GM12878 (cell line): ENCODE data around the gene PLPPR1. TPM values are rescaled to one million over a fixed set of nuclear protein-coding genes. Genes with fewer than 3 reads are reported as not detected.

Experiments
- ATAC-seq: fragments of 200-7000 bp; cut with Tn5 transposase; 3 replicates; pipeline ENCODE4 v1.9.1; 2020; ENCODE audit warnings: mild to moderate bottlenecking, moderate library complexity
- BruUV-seq: library from RNA; stranded (reverse); fragments of 400-500 nt; replicated peaks from 2 replicates; lab custom pipeline; 2021; lab: Mats Ljungman, UMichigan
- CTCF ChIA-PET: fragments of 300-600 bp; sonication (Branson Sonifier 250); formaldehyde crosslinking; extraction: SDS; loops from one replicate; lab custom pipeline; 2021; ENCODE audit warnings: inconsistent platforms; lab: Yijun Ruan, JAX
- POLR2A ChIA-PET: fragments of 350-600 bp; formaldehyde crosslinking; extraction: SDS; loops from one replicate; lab custom pipeline; 2021; ENCODE audit warnings: inconsistent platforms; lab: Charles Lee
- RAD21 ChIA-PET: fragments of 300-600 bp; sonication (Branson Sonifier 250); formaldehyde crosslinking; loops from one replicate; lab custom pipeline; 2023; ENCODE audit warnings: antibody characterized with exemption; ENCODE audit not compliant: unreplicated experiment; lab: Charles Lee
- SMC1A ChIA-PET: fragments of 300-600 bp; sonication (Branson Sonifier 250); formaldehyde crosslinking; loops from one replicate; lab custom pipeline; 2023; ENCODE audit not compliant: unreplicated experiment, uncharacterized antibody; lab: Charles Lee
- DNase-seq: peaks from one replicate; pipeline ENCODE4 v3.0.0-alpha.2; 2011; ENCODE audit warnings: low read depth, low spot score
- FAIRE-seq: peaks from 3 replicates; lab custom pipeline; 2011; peaks lifted over from hg19 to GRCh38; lab: Jason Lieb, UNC
- H2AFZ ChIP-seq: 2 replicates; pipeline ENCODE4 v1.6.0; 2011; ENCODE audit warnings: low read depth, low read length, control low read depth; ENCODE audit not compliant: control insufficient read depth
- H3K27ac ChIP-seq: 2 replicates; pipeline ENCODE4 v1.5.1; 2011; ENCODE audit warnings: control low read depth; ENCODE audit not compliant: control insufficient read depth, insufficient read depth
- H3K27me3 ChIP-seq, 2 experiments: replicated peaks in 1 of 2; 2 replicates each; pipeline versions ENCODE4 v1.6.0 to v1.6.1; 2011; ENCODE audit warnings: low read length in 1 of 2; ENCODE audit not compliant: control insufficient read depth in 2 of 2, insufficient read depth in 2 of 2
- H3K36me3 ChIP-seq, 2 experiments: 2 replicates each; pipeline ENCODE4 v1.5.1; 2011; ENCODE audit warnings: low read length in 1 of 2; ENCODE audit not compliant: control insufficient read depth in 2 of 2, insufficient read depth in 2 of 2
- H3K4me1 ChIP-seq: 2 replicates; pipeline ENCODE4 v1.6.1; 2011; ENCODE audit warnings: mild to moderate bottlenecking, low read length, moderate library complexity, mixed read lengths; ENCODE audit not compliant: control insufficient read depth, insufficient read depth
- H3K4me2 ChIP-seq: 2 replicates; pipeline ENCODE4 v1.6.0; 2011; ENCODE audit warnings: control low read depth; ENCODE audit not compliant: control insufficient read depth, insufficient read depth
- H3K4me3 ChIP-seq: fragments of 200-600 bp; sonication (generic); 2 replicates; pipeline ENCODE4 v1.5.1; 2016
- H3K79me2 ChIP-seq: 2 replicates; pipeline ENCODE4 v1.6.0; 2011; ENCODE audit warnings: low read length; ENCODE audit not compliant: control insufficient read depth, insufficient read depth
- H3K9ac ChIP-seq: 2 replicates; pipeline ENCODE4 v1.8.0; 2011; ENCODE audit warnings: low read length, control low read depth, mixed read lengths; ENCODE audit not compliant: control insufficient read depth, insufficient read depth
- H3K9me3 ChIP-seq: replicated peaks from 3 replicates; pipeline ENCODE4 v1.5.1; 2011; ENCODE audit warnings: mild to moderate bottlenecking, low read length; ENCODE audit not compliant: control insufficient read depth, insufficient read depth
- H4K20me1 ChIP-seq: 2 replicates; pipeline ENCODE4 v1.6.0; 2011; ENCODE audit not compliant: control insufficient read depth, insufficient read depth
- BRCA1 ChIP-seq: IDR thresholded peaks from 2 replicates; pipeline ENCODE4 v1.6.1; 2011; ENCODE audit warnings: low read depth, low read length, improper control_type of control experiment
- PAX8 ChIP-seq: fragments of 450-650 bp; IDR thresholded peaks from 2 replicates; pipeline ENCODE4 v1.6.1; 2017; ENCODE audit warnings: mild to moderate bottlenecking, moderate library complexity
- SP1 ChIP-seq: IDR thresholded peaks from one replicate; pipeline ENCODE4 v1.6.1; 2011; ENCODE audit warnings: low read depth, low read length
- SREBF2 ChIP-seq: IDR thresholded peaks from 2 replicates; pipeline ENCODE4 v1.6.1; 2012; ENCODE audit warnings: mild to moderate bottlenecking, low read length
- WGBS: methylation state at CpG from one replicate; pipeline ENCODE4 v1.1.6; 2016; ENCODE audit warnings: low lambda C conversion rate; ENCODE audit not compliant: insufficient replicate concordance, insufficient coverage; ENCODE audit errors: missing lambda C conversion rate; 5-methylcytosine and 5-hydroxymethylcytosine counted together
- in situ Hi-C: fragments of 300-500 bp; cut with MboI; formaldehyde crosslinking; loops from 9 replicates; pipeline ENCODE4 v1.14.3; 2018; ENCODE audit warnings: mixed read lengths
- intact Hi-C: fragments of 100-400 bp; cut with micrococcal nuclease; formaldehyde crosslinking; loops from one replicate; pipeline ENCODE4 v1.14.2; 2022; ENCODE audit not compliant: unreplicated experiment
- polyA plus RNA-seq, 11 experiments: library from polyadenylated mRNA; depleted of rRNA in 4 of 11; unstranded in 6 of 11; stranded (reverse) in 5 of 11; fragments of >200 nt; fragmentation: Nextera tagmentation in 4 of 11; fragmentation: Illumina TruSeq in 1 of 11; extraction: Ambion mirVana in 4 of 11; extraction: Trizol in 1 of 11; gene quantifications; 1 replicate in 1 of 11; 2 replicates in 10 of 11; pipeline versions ENCODE4 v1.2.1 to v1.2.3, GENCODE V29; 2011 to 2016; ENCODE audit warnings: inconsistent platforms in 2 of 11, missing spikeins in 2 of 11, low read depth in 1 of 11
- total RNA-seq, 4 experiments: library from RNA; depleted of rRNA in 3 of 4; stranded (reverse); fragments of >200 nt in 3 of 4; fragmentation: Illumina TruSeq in 1 of 4; extraction: Trizol in 1 of 4; gene quantifications; 2 replicates each; pipeline versions ENCODE4 v1.2.1 to v1.2.3, GENCODE V29; 2013 to 2021
- TF ChIP-seq, protein P1 (sequence below): IDR thresholded peaks from 2 replicates; pipeline ENCODE4 v1.6.1; 2012; ENCODE audit warnings: mild to moderate bottlenecking, low read depth, low read length

The PLPPR1 gene
- total and polyA plus RNA-seq, 10 of the 15 experiments (the other 5 are each of a cell fraction or from before 2014, with no cell fraction given): 0.69 TPM; not detected in 9

DNA sequence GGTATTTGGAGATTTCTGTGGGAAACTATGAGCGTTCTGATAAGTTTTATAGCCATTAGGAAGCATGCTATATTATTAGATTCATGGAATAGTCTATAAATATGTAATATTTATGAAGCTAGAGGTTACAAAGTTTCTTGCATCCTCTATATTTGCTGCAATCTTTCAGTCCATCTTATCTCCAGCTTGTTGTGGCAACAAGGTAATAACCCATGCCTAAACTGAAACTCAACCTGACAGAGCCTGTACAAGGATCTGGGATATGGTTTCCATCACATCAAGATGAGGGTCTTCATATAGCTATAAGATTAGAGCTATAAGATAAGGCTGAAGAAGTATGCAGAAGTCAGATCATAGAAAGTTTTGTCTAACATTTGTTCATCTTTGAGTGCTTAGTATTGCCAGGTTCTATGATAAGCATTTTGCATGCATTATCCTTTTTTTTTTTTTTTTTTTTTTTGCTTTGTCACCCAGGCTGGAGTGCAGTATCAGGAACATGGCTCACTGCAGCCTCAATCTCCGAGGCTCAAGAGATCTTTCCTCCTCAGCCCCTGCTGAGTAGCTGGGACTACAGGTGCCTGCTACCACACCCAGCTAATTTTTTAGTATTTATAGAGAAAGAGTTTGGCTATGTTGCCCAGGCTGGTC lies 341.5 kb downstream of the PLPPR1 start:
- no peak for FAIRE-seq

DNA sequence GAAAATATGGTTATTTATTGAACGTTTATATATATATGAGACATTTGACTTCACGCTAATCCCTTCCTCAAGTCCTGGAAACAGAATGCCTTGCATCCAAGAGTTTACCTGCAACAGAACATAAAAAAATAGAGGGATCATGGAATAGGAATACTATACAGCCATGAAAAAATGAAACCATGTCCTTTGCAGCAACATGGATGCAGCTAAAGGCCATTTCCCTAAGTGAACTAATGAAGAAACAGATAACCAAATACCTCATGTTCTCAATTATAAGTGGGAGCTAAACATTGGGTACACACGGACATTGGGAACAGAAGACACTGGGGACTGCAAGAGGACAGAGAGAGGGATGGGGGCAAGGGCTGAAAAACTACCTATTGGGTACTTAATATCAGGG lies 343.3 kb downstream of the PLPPR1 start:
- Histone ChIP-seq H3K4me2 (no peak overlapping the region), H3K9ac (no peak overlapping the region), H2AFZ (no peak overlapping the region), H4K20me1 (no peaks in the 10 kb centered on the region), H3K9me3 (no peaks in the 10 kb centered on the region), H3K27ac (no peak overlapping the region), H3K79me2 (no peaks in the 10 kb centered on the region), H3K4me1 (no peaks in the 10 kb centered on the region), H3K36me3 (no peaks in the 10 kb centered on the region), H3K27me3 (no peaks in the 10 kb centered on the region), H3K4me3 (no peak overlapping the region)
- WGBS: 67% methylated on average over 3 of the region's 3 CpGs
- BruUV-seq: no TSS peak
- ATAC-seq (no peak), DNase-seq (no peak), FAIRE-seq (no peak)
- POLR2A ChIA-PET: no interaction called here
- SMC1A ChIA-PET: no interaction called here
- RAD21 ChIA-PET: no interaction called here
- intact Hi-C loops (no loop called here), in situ Hi-C loops (no loop called here)
- TF ChIP-seq PAX8: no peak
- no peak for TF ChIP-seq SP1
- TF ChIP-seq, protein P1, sequence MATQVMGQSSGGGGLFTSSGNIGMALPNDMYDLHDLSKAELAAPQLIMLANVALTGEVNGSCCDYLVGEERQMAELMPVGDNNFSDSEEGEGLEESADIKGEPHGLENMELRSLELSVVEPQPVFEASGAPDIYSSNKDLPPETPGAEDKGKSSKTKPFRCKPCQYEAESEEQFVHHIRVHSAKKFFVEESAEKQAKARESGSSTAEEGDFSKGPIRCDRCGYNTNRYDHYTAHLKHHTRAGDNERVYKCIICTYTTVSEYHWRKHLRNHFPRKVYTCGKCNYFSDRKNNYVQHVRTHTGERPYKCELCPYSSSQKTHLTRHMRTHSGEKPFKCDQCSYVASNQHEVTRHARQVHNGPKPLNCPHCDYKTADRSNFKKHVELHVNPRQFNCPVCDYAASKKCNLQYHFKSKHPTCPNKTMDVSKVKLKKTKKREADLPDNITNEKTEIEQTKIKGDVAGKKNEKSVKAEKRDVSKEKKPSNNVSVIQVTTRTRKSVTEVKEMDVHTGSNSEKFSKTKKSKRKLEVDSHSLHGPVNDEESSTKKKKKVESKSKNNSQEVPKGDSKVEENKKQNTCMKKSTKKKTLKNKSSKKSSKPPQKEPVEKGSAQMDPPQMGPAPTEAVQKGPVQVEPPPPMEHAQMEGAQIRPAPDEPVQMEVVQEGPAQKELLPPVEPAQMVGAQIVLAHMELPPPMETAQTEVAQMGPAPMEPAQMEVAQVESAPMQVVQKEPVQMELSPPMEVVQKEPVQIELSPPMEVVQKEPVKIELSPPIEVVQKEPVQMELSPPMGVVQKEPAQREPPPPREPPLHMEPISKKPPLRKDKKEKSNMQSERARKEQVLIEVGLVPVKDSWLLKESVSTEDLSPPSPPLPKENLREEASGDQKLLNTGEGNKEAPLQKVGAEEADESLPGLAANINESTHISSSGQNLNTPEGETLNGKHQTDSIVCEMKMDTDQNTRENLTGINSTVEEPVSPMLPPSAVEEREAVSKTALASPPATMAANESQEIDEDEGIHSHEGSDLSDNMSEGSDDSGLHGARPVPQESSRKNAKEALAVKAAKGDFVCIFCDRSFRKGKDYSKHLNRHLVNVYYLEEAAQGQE: no peak
- CTCF ChIA-PET: interaction anchor here (1.3 to 2.0 kb wide), 2 partner anchors 16 to 117 kb away, joined by 3 to 8 read pairs; no protein-coding TSS in a partner anchor

More for the DNA sequence above, 341.5 kb downstream of the PLPPR1 start:
- Histone ChIP-seq H3K9ac (no peak overlapping the region), H3K4me1 (no peaks in the 10 kb centered on the region), H2AFZ (no peak overlapping the region), H3K27ac (no peak overlapping the region), H3K4me2 (no peak overlapping the region), H4K20me1 (no peaks in the 10 kb centered on the region), H3K9me3 (no peaks in the 10 kb centered on the region), H3K4me3 (no peak overlapping the region), H3K27me3 (no peaks in the 10 kb centered on the region), H3K36me3 (no peaks in the 10 kb centered on the region), H3K79me2 (no peaks in the 10 kb centered on the region)
- intact Hi-C loops: no loop called here
- TF ChIP-seq BRCA1: no peak
- no peak for TF ChIP-seq SREBF2
- CTCF ChIA-PET: interaction anchor here (0.6 to 2.0 kb wide), 3 partner anchors 13 to 54 kb away, joined by 3 to 8 read pairs (median 6); no protein-coding TSS in a partner anchor
- ATAC-seq: no peak
- SMC1A ChIA-PET: interaction anchor here (1.0 to 1.5 kb wide), 3 partner anchors 19 to 68 kb away, joined by 3 read pairs; no protein-coding TSS in a partner anchor
- RAD21 ChIA-PET: interaction anchor here (0.5 to 0.7 kb wide), 2 partner anchors 29 to 1279 kb away, joined by 3 to 4 read pairs; no protein-coding TSS in a partner anchor
- POLR2A ChIA-PET: interaction anchor here (0.6 to 0.7 kb wide), 2 partner anchors 455 to 1839 kb away, joined by 3 read pairs; no protein-coding TSS in a partner anchor
- in situ Hi-C loops: no loop called here
- no peak for DNase-seq
- WGBS: 2% methylated on average over 2 of the region's 2 CpGs
- BruUV-seq: no TSS peak
